ENCODE data around the gene ZSWIM7.

ZSWIM7 gene

GRCh38 chr17:15952916-15953790 lies 46.4 kb downstream of the ZSWIM7 start:
- TF ChIP-seq EZH2 (optimal IDR thresholded peaks at IDR 0.05; ENCODE audit: low read depth, low read length) (no peak), EZH2phosphoT487 (IDR thresholded peaks at IDR 0.05; ENCODE audit: low read length) (no peak), CTCF (IDR thresholded peaks at IDR 0.05; ENCODE audit: low read length) (no peak)
- Histone ChIP-seq H3K27ac (ENCODE audit: low read length) (no peak overlapping the region), H3K79me2 (ENCODE audit: low read length) (no peaks in the 10 kb centered on the region), H3K9ac (ENCODE audit: low read length) (no peak overlapping the region), H4K20me1 (ENCODE audit: insufficient read depth, low read length) (no peaks in the 10 kb centered on the region), H3F3A (ENCODE audit: insufficient read depth, low read length) (no peaks in the 10 kb centered on the region), H3K9me2 (replicated peaks; ENCODE audit: insufficient read depth, low read length) (no peaks in the 10 kb centered on the region), H3K4me1 (ENCODE audit: low read length) (no peaks in the 10 kb centered on the region), H3K36me3 (replicated peaks; ENCODE audit: insufficient read depth, low read length) (no peaks in the 10 kb centered on the region), H3K4me3 (ENCODE audit: low read length) (no peak overlapping the region), H3K9me3 (replicated peaks; ENCODE audit: insufficient read depth, low read length) (no peaks in the 10 kb centered on the region), H3K27me3 (replicated peaks; ENCODE audit: insufficient read depth, low read length) (no peaks in the 10 kb centered on the region), H3K4me2 (ENCODE audit: low read depth, low read length) (no peak overlapping the region), H2AFZ (ENCODE audit: low read length) (no peak overlapping the region)
- no peak for DNase-seq

GRCh38 chr17:15952048-15952532 lies 47.4 kb downstream of the ZSWIM7 start:
- no peak for TF ChIP-seq EZH2 (optimal IDR thresholded peaks at IDR 0.05; ENCODE audit: low read depth, low read length)
- no peak for TF ChIP-seq EZH2phosphoT487 (IDR thresholded peaks at IDR 0.05; ENCODE audit: low read length)
- TF ChIP-seq CTCF (IDR thresholded peaks at IDR 0.05; ENCODE audit: low read length) = no peak
- Histone ChIP-seq H3K9me3 (replicated peaks; ENCODE audit: insufficient read depth, low read length) (no peaks in the 10 kb centered on the region), H3K27ac (ENCODE audit: low read length) (no peak overlapping the region), H3K9me2 (replicated peaks; ENCODE audit: insufficient read depth, low read length) (no peaks in the 10 kb centered on the region), H3K9ac (ENCODE audit: low read length) (no peak overlapping the region), H3K79me2 (ENCODE audit: low read length) (no peaks in the 10 kb centered on the region), H3K36me3 (replicated peaks; ENCODE audit: insufficient read depth, low read length) (no peaks in the 10 kb centered on the region), H3K4me2 (ENCODE audit: low read depth, low read length) (no peak overlapping the region), H2AFZ (ENCODE audit: low read length) (no peak overlapping the region), H3K27me3 (replicated peaks; ENCODE audit: insufficient read depth, low read length) (no peaks in the 10 kb centered on the region), H3K4me3 (ENCODE audit: low read length) (no peak overlapping the region), H3F3A (ENCODE audit: insufficient read depth, low read length) (no peaks in the 10 kb centered on the region), H3K4me1 (ENCODE audit: low read length) (no peaks in the 10 kb centered on the region), H4K20me1 (ENCODE audit: insufficient read depth, low read length) (no peaks in the 10 kb centered on the region)
- no peak for DNase-seq

- no peak for DNase-seq
- Histone ChIP-seq H3K36me3 (replicated peaks; ENCODE audit: insufficient read depth, low read length) (no peaks in the 10 kb centered on the region), H3K79me2 (ENCODE audit: low read length) (no peaks in the 10 kb centered on the region), H3K4me1 (ENCODE audit: low read length) (no peaks in the 10 kb centered on the region), H3K27me3 (replicated peaks; ENCODE audit: insufficient read depth, low read length) (no peaks in the 10 kb centered on the region), H3K9ac (ENCODE audit: low read length) (no peak overlapping the region), H2AFZ (ENCODE audit: low read length) (no peak overlapping the region), H3K4me3 (ENCODE audit: low read length) (no peak overlapping the region), H3K9me3 (replicated peaks; ENCODE audit: insufficient read depth, low read length) (no peaks in the 10 kb centered on the region), H3K27ac (ENCODE audit: low read length) (no peak overlapping the region), H3K4me2 (ENCODE audit: low read depth, low read length) (no peak overlapping the region), H4K20me1 (ENCODE audit: insufficient read depth, low read length) (no peaks in the 10 kb centered on the region), H3K9me2 (replicated peaks; ENCODE audit: insufficient read depth, low read length) (no peaks in the 10 kb centered on the region), H3F3A (ENCODE audit: insufficient read depth, low read length) (no peaks in the 10 kb centered on the region)
- TF ChIP-seq EZH2 (optimal IDR thresholded peaks at IDR 0.05; ENCODE audit: low read depth, low read length) (no peak), EZH2phosphoT487 (IDR thresholded peaks at IDR 0.05; ENCODE audit: low read length) (no peak), CTCF (IDR thresholded peaks at IDR 0.05; ENCODE audit: low read length) (no peak)
Observed at GRCh38 chr17:15951368-15952047, 48.0 kb downstream of the ZSWIM7 start.

All from MM.1S (cell line).